NCI-H1436 treated with DMSO at 0.1 percent for 48 hours (cell line): Measurements from ENCODE around the gene CDSN.
A peak's percentile ranks its signal among the peaks of the same experiment; 100 is the strongest.

Source experiments
- DNase-seq: peaks from one replicate; lab custom pipeline; 2025; lab: John Stamatoyannopoulos, UW

The CDSN gene

DNA sequence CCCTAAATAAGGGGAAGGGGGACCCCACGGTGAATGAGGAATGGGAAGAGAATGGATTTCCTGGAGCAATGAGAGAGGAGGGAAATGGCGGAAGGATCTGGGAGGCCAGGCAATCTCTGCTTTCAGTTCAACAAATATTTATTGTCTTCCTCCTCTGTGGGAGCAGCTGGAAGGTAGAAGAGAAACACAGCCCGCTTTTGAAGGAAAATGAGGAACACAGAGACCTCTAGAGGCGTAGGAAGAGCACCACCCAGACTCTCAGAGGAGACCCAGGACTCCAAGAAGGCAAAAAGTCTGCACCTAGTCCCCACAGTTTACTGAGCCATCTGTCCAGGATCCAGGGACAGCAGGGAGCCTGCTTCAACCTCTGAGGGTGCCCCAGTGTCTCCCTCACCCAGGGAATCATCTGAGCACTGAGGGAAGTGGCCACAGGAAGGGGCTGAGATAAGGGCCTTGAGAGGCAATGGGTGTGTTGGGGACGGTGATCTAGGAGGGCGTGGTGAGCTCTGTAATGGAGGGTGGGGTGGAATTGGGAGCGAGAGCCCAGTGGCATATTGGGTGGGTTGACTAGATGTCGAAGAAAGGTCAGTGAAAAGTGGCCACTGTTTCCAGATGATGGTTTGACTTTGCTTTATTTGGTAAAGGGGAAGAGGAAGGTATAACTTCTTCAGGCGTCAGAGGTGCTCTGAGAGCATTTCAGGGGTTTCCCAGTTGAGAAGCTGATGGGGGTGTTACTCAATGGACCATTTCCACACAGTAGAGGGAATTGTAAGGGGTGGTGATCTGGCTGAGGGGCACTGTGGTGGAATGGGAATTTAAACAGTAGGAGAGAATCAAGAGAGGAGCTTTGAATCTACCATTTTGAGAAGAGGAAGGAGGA lies 5.0 kb downstream of the CDSN start:
- DNase-seq, result no peak

- DNase-seq, result no peak
Observed at GRCh38 chr6:31114541-31114878, 5.7 kb downstream of the CDSN start, which contains the start of gene PSORS1C1. Gene PSORS1C1 (plus strand): TSS chr6:31114800. CDS start chr6:31129633, 14,833 bp downstream.

DNA sequence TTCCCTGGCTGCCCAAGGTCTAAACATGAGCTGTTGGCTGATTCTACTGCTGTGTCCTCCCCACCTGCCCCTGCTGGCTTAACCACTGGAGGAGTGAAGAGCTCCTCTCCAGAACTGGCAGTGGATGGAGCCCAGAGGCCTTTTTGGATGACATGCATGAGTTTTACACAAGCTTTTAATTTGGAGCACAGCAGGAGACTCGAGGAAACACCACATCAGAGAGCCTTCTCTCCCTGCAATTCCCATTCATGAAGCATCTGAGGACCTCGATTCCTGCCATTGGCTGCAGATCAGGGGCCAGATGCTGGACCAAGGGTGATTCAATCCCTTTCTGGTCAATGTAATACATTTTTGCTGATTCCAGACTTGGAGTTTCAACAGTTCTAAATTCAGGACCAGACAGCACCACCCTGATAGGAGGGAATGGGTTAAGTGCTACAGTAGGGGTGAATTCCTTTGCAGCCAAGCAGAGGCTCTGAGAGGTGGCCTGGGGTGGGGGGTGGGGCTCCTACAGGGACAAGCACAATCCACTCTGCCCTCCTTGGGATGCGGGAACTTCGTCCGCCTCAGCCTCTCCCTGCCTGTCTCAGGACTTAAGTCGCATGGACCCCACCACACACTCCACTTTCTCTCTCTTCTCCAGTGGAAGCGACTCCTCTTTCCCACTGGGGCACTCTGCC lies 6.2 kb downstream of the CDSN start:
- no peak for DNase-seq

DNA sequence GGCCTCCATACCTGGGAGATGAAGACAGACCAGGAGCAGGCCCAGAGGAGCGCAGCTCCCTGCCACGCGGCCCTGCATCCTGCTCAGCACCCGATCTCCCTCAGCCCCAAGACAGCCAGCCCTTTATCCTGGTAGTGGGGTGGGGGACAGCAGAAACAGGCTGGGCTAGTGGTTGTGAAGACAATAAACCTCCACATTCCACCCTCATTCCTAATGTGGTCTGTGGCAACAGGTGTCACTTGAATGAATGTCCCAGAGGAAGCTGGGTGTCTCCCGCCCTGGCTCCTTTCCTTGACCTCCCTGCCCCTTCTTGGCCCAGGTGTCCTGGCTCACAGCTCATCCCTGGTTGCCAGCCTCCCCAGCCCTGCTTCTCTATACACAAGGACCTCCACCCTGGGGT lies 7.8 kb downstream of the CDSN start, which contains the start of gene C6orf15:
TSS of gene C6orf15 (minus strand) at position 98 of the 400 bp plus-strand sequence. CDS start at position 78, 20 bp downstream.
- DNase-seq, result no peak

DNA sequence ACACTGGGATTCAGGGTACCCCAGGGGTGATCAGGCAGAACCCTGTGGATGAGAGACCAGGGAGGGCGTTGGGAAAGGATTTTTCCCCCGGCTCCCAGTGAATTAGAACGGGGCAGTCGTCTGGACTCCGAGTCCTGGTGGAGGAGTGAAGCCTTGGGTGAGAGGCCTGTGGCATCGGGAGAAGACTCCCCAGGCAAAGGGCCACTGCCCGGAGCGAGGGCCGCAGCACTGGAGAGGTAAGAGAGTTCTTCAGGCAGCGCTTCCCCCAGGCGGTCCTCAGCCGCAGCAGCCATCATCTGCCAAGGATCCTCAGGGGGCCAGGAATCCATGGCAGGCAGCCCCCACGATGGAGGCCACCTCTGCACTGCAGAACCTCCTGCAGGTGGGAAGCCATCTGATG lies 8.5 kb downstream of the CDSN start:
- no peak for DNase-seq

DNA sequence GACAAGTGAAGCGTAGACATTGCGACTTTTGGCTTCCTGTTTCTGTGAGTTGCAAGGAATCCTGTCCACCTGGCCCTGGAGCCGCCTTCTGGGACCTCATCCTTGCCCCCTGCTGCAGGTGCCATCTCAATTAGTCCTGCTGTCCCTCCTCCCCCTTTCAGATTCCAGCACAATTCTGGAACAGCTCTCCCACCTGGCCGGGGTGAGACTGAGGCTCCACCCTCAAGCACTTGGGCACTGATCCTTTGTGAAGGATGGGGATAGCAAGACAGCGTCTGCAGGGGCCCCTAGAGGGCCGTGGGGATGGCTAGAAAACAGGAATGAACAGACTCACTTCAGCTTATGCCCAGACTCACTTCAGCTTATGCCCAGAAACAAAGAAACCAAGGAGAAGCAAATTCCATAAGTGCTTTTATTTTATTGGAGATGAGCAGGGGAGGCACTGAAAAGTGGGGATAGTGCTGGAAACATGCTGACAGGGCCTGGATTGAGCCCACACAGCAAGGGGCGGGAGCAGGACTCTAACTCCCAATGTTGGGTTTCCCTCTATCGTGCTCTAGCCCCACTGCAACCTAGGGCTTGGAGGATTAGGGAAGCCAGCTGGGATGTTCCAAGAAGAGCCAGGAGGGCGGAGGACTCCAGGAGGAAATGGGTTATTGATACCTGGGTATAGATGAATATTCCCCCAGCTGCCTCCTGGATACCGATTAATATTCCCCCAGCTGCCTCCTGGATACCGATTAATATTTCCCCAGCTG lies 9.2 kb downstream of the CDSN start:
- DNase-seq, result no peak

- no peak for DNase-seq
Observed at GRCh38 chr6:31107052-31107451, 13.2 kb downstream of the CDSN start.

GRCh38 chr6:31103136-31103535 lies 17.1 kb downstream of the CDSN start:
- no peak for DNase-seq

DNA sequence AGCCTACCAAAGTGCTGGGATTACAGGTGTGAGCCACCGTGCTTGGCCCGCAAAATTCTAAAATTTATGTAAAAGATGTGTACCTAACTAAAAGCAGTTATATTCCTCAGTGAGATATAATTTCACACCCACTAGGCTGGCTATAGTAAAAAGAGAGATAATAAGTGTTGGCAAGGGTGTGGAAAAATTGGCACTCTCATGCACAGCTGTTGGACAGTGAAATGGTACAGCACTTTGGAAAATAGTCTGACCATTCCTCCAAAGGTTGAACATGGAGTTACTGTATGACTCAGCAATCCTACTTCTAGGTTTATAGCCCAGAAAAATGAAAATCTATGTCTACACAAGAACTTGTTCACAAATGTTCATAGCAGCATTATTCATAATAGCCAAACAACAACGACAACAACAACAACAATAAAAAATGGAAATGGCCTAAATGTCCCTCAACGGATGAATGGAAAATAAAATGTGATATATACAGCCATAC lies 21.8 kb downstream of the CDSN start:
- DNase-seq, result no peak

DNA sequence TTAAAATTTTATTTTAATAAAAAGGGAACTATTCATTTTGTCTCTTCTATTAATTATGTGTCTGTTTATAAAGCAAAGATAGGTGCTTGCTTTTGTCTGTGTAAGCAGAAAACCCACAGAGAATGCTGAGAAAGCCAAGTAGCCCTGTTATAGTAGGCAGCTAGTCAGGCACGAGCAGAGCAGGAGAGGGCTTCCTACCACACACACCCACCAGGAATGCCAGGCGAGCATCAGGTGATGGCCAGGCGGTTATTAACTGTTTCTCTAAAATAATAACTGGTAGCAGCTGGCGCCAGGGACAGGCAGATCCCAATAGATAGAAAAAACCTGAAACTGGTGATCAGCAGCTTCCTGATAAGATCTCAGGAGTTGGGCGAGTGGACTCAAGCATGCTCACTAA lies 23.6 kb downstream of the CDSN start:
- no peak for DNase-seq

- DNase-seq, result no peak
Observed at GRCh38 chr6:31096215-31096614, 24.0 kb downstream of the CDSN start.

DNA sequence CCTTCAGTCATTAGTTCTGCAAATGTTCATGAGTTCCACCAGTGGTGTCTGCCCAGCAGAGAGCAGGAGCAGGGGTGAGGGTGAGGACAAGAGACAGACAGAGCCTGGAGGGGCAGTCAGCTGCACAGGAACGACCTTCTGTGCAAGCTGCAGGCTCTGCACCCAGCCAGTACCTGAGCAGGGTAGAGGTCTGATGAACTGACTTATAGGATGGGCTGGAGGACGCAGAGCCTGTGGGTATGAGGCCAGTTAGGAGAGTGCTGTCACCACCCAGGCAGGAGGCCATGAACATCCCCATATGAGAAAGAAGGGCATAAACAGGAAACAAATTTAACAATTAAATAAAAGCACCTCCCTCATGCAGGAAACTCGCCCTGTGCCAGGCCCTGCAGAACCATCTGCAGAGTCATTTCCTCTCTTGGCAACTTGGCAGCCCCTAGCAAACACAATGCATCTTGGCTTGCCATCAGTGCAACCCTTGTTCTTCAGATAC lies 25.8 kb downstream of the CDSN start:
- DNase-seq, result no peak

GRCh38 chr6:31092769-31093505 lies 27.3 kb downstream of the CDSN start:
- no peak for DNase-seq

DNA sequence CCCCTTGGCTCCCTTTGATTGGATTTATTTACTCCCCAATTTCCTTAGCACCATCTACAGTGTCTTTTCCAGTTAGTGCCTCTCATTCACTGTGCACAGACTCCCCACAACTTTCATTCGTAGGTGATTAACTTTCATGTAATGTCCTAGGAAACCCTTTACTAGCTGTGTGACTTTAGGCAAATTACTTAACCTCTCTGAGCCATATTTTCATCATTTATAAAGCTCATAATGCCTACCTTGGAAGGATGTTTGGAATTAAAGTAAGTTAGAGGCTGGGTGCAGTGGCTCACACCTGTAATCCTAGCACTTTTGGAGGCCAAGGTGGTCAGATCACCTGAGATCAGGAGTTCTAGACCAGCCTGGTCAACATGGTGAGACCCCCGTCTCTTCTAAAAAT lies 28.0 kb downstream of the CDSN start:
- DNase-seq, result no peak

DNA sequence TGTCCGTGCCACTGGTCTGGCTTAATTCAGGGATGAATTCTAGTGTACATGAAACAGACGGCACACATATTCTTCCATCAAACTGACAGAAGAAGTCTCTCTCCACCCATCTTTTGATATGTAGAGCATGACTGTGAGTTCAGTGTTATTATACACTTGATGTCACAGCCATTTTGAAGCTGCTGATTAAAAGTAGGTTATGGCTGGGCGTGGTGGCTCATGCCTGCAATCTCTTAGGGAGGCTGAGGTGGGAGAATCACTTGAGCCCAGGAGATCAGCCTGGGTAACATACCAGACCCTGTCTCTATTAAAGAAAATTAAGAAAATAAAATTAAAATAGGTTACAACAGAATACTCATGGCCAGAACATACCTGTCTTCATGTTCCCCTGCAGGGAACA lies 28.6 kb downstream of the CDSN start:
- no peak for DNase-seq

DNA sequence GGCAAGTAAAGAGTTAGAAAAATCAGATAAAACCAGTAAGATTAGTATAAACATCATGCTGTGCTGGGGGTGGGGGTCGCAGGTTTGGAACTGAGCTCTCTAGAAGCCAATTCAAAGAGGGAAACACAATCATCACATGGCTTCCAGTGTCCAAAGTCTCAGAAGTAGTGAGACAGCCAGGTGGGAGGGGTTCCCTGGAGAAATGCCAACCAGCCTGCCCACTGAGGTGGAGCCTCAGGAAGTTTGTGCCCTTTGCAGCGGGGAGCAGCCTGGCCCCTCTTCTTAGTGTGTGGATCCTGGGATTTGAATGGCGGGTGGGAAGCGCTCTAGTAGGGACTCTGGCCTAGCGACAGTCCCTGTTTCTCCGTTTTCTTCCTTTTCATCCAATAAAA lies 29.3 kb downstream of the CDSN start:
- no peak for DNase-seq

GRCh38 chr6:31090275-31090972 lies 29.8 kb downstream of the CDSN start:
- DNase-seq, result no peak

DNA sequence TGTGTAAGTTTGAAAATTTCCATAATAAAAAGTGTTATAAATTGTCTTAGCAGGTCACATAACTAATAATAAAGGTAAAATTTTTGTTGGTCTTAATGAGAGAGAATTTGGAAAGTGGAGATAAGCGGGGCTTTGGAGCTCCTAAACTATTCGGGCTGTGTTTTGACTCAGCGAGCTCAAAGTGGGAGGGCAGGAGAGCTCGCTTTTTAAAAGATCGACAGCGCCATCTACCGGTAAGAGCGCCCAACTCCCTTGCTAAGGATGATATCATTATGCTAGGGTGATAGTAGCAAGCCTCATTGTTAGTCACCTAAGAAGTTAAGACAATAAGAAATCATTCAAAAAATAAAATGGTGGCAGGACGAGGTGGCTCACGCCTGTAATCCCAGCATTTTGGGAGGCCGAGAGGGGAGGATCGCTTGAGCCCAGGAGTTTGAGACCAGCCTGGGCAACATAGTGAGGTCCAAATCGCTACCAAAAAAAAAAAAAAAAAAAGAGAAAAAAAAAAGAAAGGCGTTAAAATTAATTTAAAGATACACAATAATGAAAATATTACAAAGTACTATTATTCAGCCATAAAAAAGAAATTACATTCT lies 32.7 kb downstream of the CDSN start:
- no peak for DNase-seq

DNA sequence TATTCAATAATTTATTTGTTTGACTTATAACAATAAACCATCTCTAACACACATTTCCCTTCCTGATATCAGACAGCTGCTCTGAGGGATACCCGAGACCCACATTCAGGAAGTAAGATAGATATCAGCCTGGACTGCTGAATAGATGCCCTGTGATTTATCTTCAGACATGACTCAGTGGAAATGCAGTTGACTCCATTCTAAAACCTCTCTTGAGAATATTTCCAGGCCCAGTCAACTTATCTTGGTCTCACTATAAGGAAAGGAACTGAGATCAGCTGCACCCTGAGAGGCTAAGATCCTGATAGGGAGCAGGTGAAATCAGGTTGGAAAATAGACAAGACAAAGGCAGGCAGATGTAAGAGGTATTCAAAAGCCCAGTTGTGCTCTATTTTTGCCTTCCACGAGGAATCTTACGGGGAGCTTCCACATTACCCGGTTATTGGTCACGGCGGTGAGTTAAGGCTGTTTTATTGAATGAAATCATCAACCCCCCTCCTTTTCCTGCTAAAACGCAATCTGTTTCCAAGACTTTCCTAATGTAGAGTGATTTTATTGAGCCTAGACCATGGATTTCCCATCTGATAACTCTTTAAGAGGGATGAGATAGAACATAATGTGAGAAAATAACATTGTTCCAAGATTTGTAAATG lies 33.3 kb downstream of the CDSN start:
- DNase-seq, result no peak

- DNase-seq, result peak; percentile 47
Observed at GRCh38 chr6:31083742-31084354, 36.4 kb downstream of the CDSN start.
